CD14-positive monocyte (primary cell): ENCODE measurements around the gene DRC7. TPM values are rescaled to one million over a fixed set of nuclear protein-coding genes. Genes with fewer than 3 reads are reported as not detected.

Source experiments
- DNase-seq, 3 donors: peaks; one replicate each; pipeline ENCODE4 v3.0.0-alpha.2; 2011 to 2022
- H2AFZ ChIP-seq: 2 replicates; pipeline ENCODE4 v1.6.0; 2012; ENCODE audit warnings: mild to moderate bottlenecking, low read depth, low read length, inconsistent platforms; ENCODE audit not compliant: insufficient read depth, poor library complexity, severe bottlenecking
- H3K27ac ChIP-seq, 2 donors: 1 replicate in 1 of 2; 2 replicates in 1 of 2; pipeline ENCODE4 v1.5.1; 2012 to 2013; ENCODE audit warnings: low read length in 2 of 2, control low read depth in 1 of 2, inconsistent platforms in 1 of 2, low read depth in 1 of 2, mild to moderate bottlenecking in 1 of 2
- H3K27me3 ChIP-seq, 2 donors: one replicate each; pipeline versions ENCODE4 v1.6.0 to v1.6.1; 2011 to 2013; ENCODE audit warnings: low read length in 2 of 2; ENCODE audit not compliant: control insufficient read depth in 2 of 2, insufficient read depth in 2 of 2
- H3K36me3 ChIP-seq, 2 donors: replicated peaks in 1 of 2; 1 replicate in 1 of 2; 2 replicates in 1 of 2; pipeline versions ENCODE4 v1.5.1 to v1.6.1; 2012 to 2013; ENCODE audit warnings: low read length in 2 of 2, control low read depth in 1 of 2, inconsistent platforms in 1 of 2, mild to moderate bottlenecking in 1 of 2; ENCODE audit not compliant: insufficient read depth in 2 of 2, control insufficient read depth in 1 of 2
- H3K4me1 ChIP-seq, 2 donors: 1 replicate in 1 of 2; 2 replicates in 1 of 2; pipeline versions ENCODE4 v1.5.1 to v1.6.1; 2012 to 2013; ENCODE audit warnings: low read length in 2 of 2, control low read depth in 1 of 2, inconsistent platforms in 1 of 2, mild to moderate bottlenecking in 1 of 2, moderate library complexity in 1 of 2; ENCODE audit not compliant: insufficient read depth in 2 of 2, control insufficient read depth in 1 of 2
- H3K4me2 ChIP-seq: replicated peaks from 2 replicates; pipeline ENCODE3; 2012; ENCODE audit warnings: low read length, moderate library complexity, mild to moderate bottlenecking; ENCODE audit not compliant: poor library complexity, severe bottlenecking; ENCODE audit errors: extremely low read depth
- H3K4me3 ChIP-seq, 3 experiments: fragments of 200-600 bp in 1 of 3; sonication (generic) in 1 of 3; replicated peaks in 1 of 3; 1 replicate in 2 of 3; 2 replicates in 1 of 3; pipeline ENCODE4 v1.5.1; 2011 to 2013; ENCODE audit warnings: low read length in 3 of 3, mild to moderate bottlenecking in 3 of 3, control low read depth in 2 of 3, low read depth in 2 of 3, inconsistent platforms in 1 of 3, moderate library complexity in 1 of 3
- H3K79me2 ChIP-seq: 2 replicates; pipeline ENCODE4 v1.6.0; 2012; ENCODE audit warnings: mild to moderate bottlenecking, control low read depth, inconsistent platforms, low read length, moderate library complexity; ENCODE audit not compliant: insufficient read depth
- H3K9ac ChIP-seq: 2 replicates; pipeline ENCODE4 v1.6.0; 2017; ENCODE audit warnings: low read length, mild to moderate bottlenecking; ENCODE audit not compliant: insufficient read depth, poor library complexity, severe bottlenecking
- H3K9me3 ChIP-seq, 2 donors: replicated peaks in 1 of 2; 1 replicate in 1 of 2; 2 replicates in 1 of 2; pipeline versions ENCODE4 v1.5.1 to v1.6.1; 2012 to 2013; ENCODE audit warnings: low read length in 2 of 2, control low read depth in 1 of 2; ENCODE audit not compliant: control insufficient read depth in 1 of 2, insufficient read depth in 1 of 2
- H4K20me1 ChIP-seq: 2 replicates; pipeline ENCODE4 v1.6.0; 2012; ENCODE audit warnings: mild to moderate bottlenecking, low read length, control low read depth, moderate library complexity; ENCODE audit not compliant: insufficient read depth
- H3K27ac Mint-ChIP-seq, 7 donors: one replicate each; pipeline ENCODE4 v1.8.0; 2020; ENCODE audit warnings: mild to moderate bottlenecking in 7 of 7, mixed read lengths in 7 of 7, moderate library complexity in 6 of 7, inconsistent platforms in 2 of 7
- H3K27me3 Mint-ChIP-seq, 3 donors: one replicate each; pipeline ENCODE4 v1.8.0; 2021 to 2022; ENCODE audit warnings: low read depth in 3 of 3, mild to moderate bottlenecking in 3 of 3, mixed read lengths in 3 of 3, moderate library complexity in 3 of 3, inconsistent platforms in 1 of 3
- H3K36me3 Mint-ChIP-seq, 2 donors: one replicate each; pipeline ENCODE4 v1.8.0; 2020; ENCODE audit warnings: mixed read lengths in 2 of 2, inconsistent platforms in 1 of 2, mild to moderate bottlenecking in 1 of 2
- H3K4me1 Mint-ChIP-seq: one replicate; pipeline ENCODE4 v1.8.0; 2020; ENCODE audit warnings: mild to moderate bottlenecking, mixed read lengths
- H3K4me3 Mint-ChIP-seq, 2 donors: one replicate each; pipeline ENCODE4 v1.8.0; 2020; ENCODE audit warnings: mild to moderate bottlenecking in 2 of 2, mixed read lengths in 2 of 2, moderate library complexity in 1 of 2
- H3K9me3 Mint-ChIP-seq, 7 donors: one replicate each; pipeline ENCODE4 v1.8.0; 2020 to 2022; ENCODE audit warnings: mixed read lengths in 7 of 7, mild to moderate bottlenecking in 6 of 7, moderate library complexity in 6 of 7, inconsistent platforms in 2 of 7
- WGBS: methylation state at CpG from one replicate; pipeline ENCODE4 v1.1.5; 2013; ENCODE audit warnings: missing lambda C conversion rate; ENCODE audit not compliant: insufficient coverage; 5-methylcytosine and 5-hydroxymethylcytosine counted together
- intact Hi-C, 2 donors: fragments of 100-400 bp; cut with micrococcal nuclease; formaldehyde crosslinking; loops; one replicate each; pipeline versions ENCODE4 v1.15.0 to v1.15.1; 2023
- polyA plus RNA-seq, 3 donors: library from polyadenylated mRNA; depleted of rRNA in 1 of 3; unstranded in 2 of 3; stranded (reverse) in 1 of 3; fragments of 300-500 nt in 2 of 3; fragments of >200 nt in 1 of 3; fragmentation: Illumina TruSeq in 2 of 3; gene quantifications; 1 replicate in 2 of 3; 2 replicates in 1 of 3; pipeline ENCODE4 v1.2.3, GENCODE V29; 2012 to 2021
- TF ChIP-seq, protein P1 (sequence below): fragments of 200-600 bp; IDR thresholded peaks from one replicate; pipeline ENCODE4 v1.8.0; 2022; ENCODE audit warnings: antibody characterized with exemption, mild to moderate bottlenecking

The DRC7 gene
- polyA plus RNA-seq, 3 donors, result 0.11 to 0.41 TPM; not detected in 1

DNA sequence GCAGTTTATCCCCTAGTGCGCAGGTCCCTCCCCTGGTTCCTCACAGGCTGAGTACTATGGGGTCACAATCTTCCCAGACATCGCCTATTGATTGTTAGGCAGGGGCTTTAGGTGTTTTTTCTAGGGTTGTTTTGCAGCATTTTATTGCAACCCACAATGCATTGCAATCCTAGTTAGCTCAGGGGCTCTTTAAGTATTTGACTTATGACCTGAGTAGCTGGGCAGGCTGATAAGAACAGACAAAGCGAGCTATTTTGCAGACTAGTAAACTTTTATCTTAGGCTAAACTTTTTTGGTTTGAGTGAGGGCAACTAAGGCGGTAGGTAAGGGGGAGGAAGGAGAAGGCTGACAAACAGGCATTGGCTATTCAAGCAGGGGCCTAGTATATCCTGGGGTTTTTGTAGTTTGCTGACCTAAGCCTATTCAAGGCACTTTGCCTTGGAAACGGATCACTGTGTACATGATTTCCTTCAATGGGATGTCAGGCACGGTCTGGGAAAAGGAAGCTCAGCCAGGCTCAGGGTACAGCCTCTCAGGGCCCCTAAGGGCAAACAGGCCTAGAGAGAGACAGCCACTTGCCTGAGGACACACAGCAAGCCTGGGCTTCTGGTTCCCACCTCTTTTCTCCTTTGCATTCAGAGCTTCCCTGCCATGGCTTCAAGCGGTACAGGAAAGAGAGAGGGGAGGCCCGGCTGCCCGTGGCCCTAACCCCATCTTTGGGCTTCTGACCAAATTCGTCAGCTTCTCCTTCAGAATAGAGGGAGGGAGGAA, 6.4 kb downstream of the DRC7 start:
- Histone ChIP-seq H3K79me2 (no peaks in the 10 kb centered on the region), H2AFZ (no peak overlapping the region), H4K20me1 (no peaks in the 10 kb centered on the region), H3K27ac (no peak overlapping the region), H3K9ac (no peak overlapping the region), H3K4me3 (no peak overlapping the region), H3K4me1 (no peaks in the 10 kb centered on the region), H3K36me3 (no peaks in the 10 kb centered on the region), H3K9me3 (no peaks in the 10 kb centered on the region), H3K4me2 (no peak overlapping the region), H3K27me3 (no peaks in the 10 kb centered on the region)
- Mint-ChIP-seq H3K27me3 (peaks cover 0 to 2% (median 1%) of the 10 kb centered on the region in 3 donors), H3K36me3 (no peaks in the 10 kb centered on the region), H3K4me1 (no peaks in the 10 kb centered on the region), H3K9me3 (peaks cover 0 to 3% (median 0%) of the 10 kb centered on the region in 7 donors), H3K27ac (peak overlapping the region in 1 of 7 donors; percentile 7), H3K4me3 (no peak overlapping the region)
- TF ChIP-seq, protein P1, sequence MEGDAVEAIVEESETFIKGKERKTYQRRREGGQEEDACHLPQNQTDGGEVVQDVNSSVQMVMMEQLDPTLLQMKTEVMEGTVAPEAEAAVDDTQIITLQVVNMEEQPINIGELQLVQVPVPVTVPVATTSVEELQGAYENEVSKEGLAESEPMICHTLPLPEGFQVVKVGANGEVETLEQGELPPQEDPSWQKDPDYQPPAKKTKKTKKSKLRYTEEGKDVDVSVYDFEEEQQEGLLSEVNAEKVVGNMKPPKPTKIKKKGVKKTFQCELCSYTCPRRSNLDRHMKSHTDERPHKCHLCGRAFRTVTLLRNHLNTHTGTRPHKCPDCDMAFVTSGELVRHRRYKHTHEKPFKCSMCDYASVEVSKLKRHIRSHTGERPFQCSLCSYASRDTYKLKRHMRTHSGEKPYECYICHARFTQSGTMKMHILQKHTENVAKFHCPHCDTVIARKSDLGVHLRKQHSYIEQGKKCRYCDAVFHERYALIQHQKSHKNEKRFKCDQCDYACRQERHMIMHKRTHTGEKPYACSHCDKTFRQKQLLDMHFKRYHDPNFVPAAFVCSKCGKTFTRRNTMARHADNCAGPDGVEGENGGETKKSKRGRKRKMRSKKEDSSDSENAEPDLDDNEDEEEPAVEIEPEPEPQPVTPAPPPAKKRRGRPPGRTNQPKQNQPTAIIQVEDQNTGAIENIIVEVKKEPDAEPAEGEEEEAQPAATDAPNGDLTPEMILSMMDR, result no peak
- 74% methylated on average over 4 of the region's 10 CpGs for WGBS
- intact Hi-C loops, result no loop called here
- no peak for DNase-seq

DNA sequence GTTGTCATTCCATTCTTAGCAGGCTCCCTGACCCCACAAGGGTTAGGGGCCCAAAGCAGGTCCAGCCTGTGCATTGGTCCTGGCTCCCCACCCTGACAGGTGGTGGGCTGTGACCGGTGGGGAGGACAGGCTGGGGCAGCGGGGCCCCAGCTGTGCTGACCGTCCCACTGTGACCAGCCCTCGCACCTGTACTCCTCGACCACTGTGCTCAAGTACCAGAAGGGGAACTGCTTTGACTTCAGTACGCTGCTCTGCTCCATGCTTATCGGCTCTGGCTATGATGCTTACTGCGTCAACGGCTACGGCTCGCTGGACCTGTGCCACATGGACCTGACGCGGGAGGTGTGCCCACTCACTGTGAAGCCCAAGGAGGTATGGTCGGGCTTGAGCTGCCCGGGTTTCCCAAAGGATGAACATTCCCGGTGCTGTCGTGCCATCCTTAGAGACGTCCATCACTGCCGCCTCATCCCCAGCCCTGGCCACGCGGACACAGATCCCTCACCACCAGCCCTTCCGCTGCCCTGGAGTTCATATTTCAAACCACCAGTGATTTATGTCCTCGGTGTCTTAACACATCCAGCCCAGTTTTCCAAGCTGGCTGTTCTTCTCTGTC, 7.3 kb downstream of the DRC7 start:
- H3K4me1 ChIP-seq, result no peaks in the 10 kb centered on the region
- intact Hi-C loops, result no loop called here
- H3K27ac ChIP-seq, result no peak overlapping the region
- no peaks in the 10 kb centered on the region for H3K9me3 ChIP-seq
- no peak for DNase-seq
- Mint-ChIP-seq H3K9me3 (peaks cover 0 to 3% (median 0%) of the 10 kb centered on the region in 7 donors), H3K27ac (no peak overlapping the region), H3K36me3 (no peaks in the 10 kb centered on the region), H3K4me3 (no peak overlapping the region), H3K4me1 (no peaks in the 10 kb centered on the region), H3K27me3 (peaks cover 0 to 3% (median 2%) of the 10 kb centered on the region in 3 donors)
- H3K36me3 ChIP-seq, result no peaks in the 10 kb centered on the region
- H2AFZ ChIP-seq, result no peak overlapping the region
- H3K79me2 ChIP-seq, result no peaks in the 10 kb centered on the region
- H3K4me3 ChIP-seq, result no peak overlapping the region
- no peak overlapping the region for H3K9ac ChIP-seq
- WGBS, result 96% methylated on average over 20 of the region's 23 CpGs
- TF ChIP-seq, protein P1, result no peak
- no peaks in the 10 kb centered on the region for H4K20me1 ChIP-seq
- H3K4me2 ChIP-seq, result no peak overlapping the region
- no peaks in the 10 kb centered on the region for H3K27me3 ChIP-seq
